C4-2B (cell line): ENCODE data around the gene FAF1.

ENCODE experiments used
- H3K27ac ChIP-seq: fragments of 450-650 bp; 2 replicates; pipeline ENCODE4 v1.5.1; 2017
- CTCF ChIP-seq: fragments of 450-650 bp; conservative IDR thresholded peaks from 2 replicates; pipeline ENCODE4 v1.5.1; 2017; ENCODE audit warnings: mild to moderate bottlenecking
- ZFX ChIP-seq: fragments of 450-650 bp; IDR thresholded peaks from 2 replicates; pipeline ENCODE4 v1.6.1; 2017

The FAF1 gene

GRCh38 chr1:50420689-50421365 is 539.2 kb downstream of the FAF1 start:
- TF ChIP-seq CTCF (no peak), ZFX (no peak)
- no peak overlapping the region for H3K27ac ChIP-seq

- H3K27ac ChIP-seq: no peak overlapping the region
- TF ChIP-seq ZFX: no peak
These were observed 540.0 kb downstream of the FAF1 start for GRCh38 chr1:50419907-50420677.

- no peak overlapping the region for H3K27ac ChIP-seq
These were observed 540.7 kb downstream of the FAF1 start for GRCh38 chr1:50419192-50419906.

GRCh38 chr1:50418600-50419109 is 541.4 kb downstream of the FAF1 start:
- H3K27ac ChIP-seq: no peak overlapping the region
- TF ChIP-seq ZFX (no peak), CTCF (no peak)

More at GRCh38 chr1:50419192-50419906, 540.7 kb downstream of the FAF1 start:
- no peak for TF ChIP-seq CTCF
- no peak for TF ChIP-seq ZFX

GRCh38 chr1:50417946-50418599 is 542.0 kb downstream of the FAF1 start:
- no peak for TF ChIP-seq ZFX
- no peak for TF ChIP-seq CTCF
- no peak overlapping the region for H3K27ac ChIP-seq

- no peak for TF ChIP-seq CTCF
- TF ChIP-seq ZFX: no peak
- no peak overlapping the region for H3K27ac ChIP-seq
These were observed 542.6 kb downstream of the FAF1 start for GRCh38 chr1:50417507-50417906.

GRCh38 chr1:50416553-50417453 is 543.3 kb downstream of the FAF1 start:
- TF ChIP-seq ZFX (no peak), CTCF (no peak)
- no peak overlapping the region for H3K27ac ChIP-seq
